Measurements from ENCODE around the gene GNAT1. TPM values are rescaled to one million over a fixed set of nuclear protein-coding genes. Genes with fewer than 3 reads are reported as not detected.

The GNAT1 gene
- total RNA-seq, 4 donors from 2014 or later = 1.3 TPM; not detected in 3

GRCh38 chr3:50213373-50213772 lies 22.0 kb downstream of the GNAT1 start:
- DNase-seq (ENCODE audit: low spot score) (no peak), ATAC-seq (ENCODE audit: low FRiP score) (no peak)
- TF ChIP-seq, protein P1, sequence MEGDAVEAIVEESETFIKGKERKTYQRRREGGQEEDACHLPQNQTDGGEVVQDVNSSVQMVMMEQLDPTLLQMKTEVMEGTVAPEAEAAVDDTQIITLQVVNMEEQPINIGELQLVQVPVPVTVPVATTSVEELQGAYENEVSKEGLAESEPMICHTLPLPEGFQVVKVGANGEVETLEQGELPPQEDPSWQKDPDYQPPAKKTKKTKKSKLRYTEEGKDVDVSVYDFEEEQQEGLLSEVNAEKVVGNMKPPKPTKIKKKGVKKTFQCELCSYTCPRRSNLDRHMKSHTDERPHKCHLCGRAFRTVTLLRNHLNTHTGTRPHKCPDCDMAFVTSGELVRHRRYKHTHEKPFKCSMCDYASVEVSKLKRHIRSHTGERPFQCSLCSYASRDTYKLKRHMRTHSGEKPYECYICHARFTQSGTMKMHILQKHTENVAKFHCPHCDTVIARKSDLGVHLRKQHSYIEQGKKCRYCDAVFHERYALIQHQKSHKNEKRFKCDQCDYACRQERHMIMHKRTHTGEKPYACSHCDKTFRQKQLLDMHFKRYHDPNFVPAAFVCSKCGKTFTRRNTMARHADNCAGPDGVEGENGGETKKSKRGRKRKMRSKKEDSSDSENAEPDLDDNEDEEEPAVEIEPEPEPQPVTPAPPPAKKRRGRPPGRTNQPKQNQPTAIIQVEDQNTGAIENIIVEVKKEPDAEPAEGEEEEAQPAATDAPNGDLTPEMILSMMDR (IDR thresholded peaks at IDR 0.05) = no peak

DNA sequence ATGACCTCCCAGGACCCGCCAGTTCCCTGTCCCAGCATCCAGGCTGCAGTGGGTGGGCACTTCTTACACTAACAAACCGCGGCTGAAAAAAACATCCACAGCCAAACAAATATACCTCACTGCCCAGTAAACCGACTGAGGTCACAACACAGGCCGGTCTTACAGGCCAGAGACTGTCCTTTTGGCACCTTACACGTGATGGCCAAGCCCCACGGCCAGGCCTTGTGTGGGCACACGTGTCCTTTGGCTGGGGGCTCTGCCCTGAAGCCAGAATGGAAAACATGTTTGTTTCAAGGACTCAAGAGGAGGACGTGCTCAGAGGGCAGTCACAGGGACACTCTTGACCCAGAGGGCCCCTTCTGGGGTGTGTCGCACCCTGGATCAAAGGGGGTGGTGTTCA lies 23.4 kb downstream of the GNAT1 start:
- TF ChIP-seq, protein P1 (IDR thresholded peaks at IDR 0.05) = no peak
- no peak for DNase-seq (ENCODE audit: low spot score)
- ATAC-seq (ENCODE audit: low FRiP score) = no peak

DNA sequence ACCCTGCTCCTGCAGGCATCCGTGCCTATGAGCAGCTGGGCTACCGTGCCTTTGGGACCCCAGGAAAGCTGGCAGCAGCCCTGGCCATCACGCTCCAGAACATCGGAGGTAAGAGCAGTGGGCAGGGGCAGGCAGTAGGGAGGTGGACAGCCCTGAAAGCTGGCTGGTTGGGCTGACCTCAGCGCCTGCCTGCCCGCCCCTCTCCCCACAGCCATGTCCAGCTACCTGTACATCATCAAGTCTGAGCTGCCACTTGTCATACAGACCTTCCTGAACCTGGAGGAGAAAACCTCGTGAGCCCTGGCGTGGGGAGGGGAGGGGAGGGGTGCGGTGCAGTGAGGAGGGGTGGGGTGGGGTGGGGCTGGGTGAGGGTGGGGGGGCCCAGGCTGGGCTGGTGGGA lies 24.1 kb downstream of the GNAT1 start:
- TF ChIP-seq, protein P1 (IDR thresholded peaks at IDR 0.05) = no peak
- no peak for ATAC-seq (ENCODE audit: low FRiP score)
- DNase-seq (ENCODE audit: low spot score) = no peak

- DNase-seq (ENCODE audit: low spot score) = no peak
- no peak for ATAC-seq (ENCODE audit: low FRiP score)
- TF ChIP-seq, protein P1 (IDR thresholded peaks at IDR 0.05) = no peak
These were observed 26.3 kb downstream of the GNAT1 start for GRCh38 chr3:50217681-50218080.

GRCh38 chr3:50218448-50218847 lies 27.0 kb downstream of the GNAT1 start:
- ATAC-seq (ENCODE audit: low FRiP score) (no peak), DNase-seq (ENCODE audit: low spot score) (no peak)
- TF ChIP-seq, protein P1 (IDR thresholded peaks at IDR 0.05) = no peak

DNA sequence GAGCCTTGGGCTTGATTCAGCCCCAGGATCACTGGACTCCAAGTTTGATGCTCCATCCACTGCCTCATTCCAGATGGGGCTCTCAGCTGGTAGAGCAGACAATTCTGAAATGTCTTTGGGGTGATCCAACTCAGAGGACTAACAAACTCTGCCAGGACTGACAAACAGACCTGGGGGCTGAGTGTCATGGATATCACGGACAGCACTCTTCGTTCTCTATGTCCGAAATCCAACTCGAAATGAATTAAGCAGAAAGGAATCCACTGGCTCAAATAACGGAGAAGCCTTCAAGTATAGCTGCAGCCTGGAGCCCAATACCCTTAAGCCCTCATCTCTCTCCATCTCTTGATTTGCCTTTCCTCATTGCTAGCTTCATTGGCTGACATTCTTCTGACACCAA lies 27.9 kb downstream of the GNAT1 start:
- TF ChIP-seq, protein P1 (IDR thresholded peaks at IDR 0.05) = no peak
- ATAC-seq (ENCODE audit: low FRiP score) = no peak
- no peak for DNase-seq (ENCODE audit: low spot score)

GRCh38 chr3:50220109-50220508 lies 28.7 kb downstream of the GNAT1 start:
- no peak for ATAC-seq (ENCODE audit: low FRiP score)
- DNase-seq (ENCODE audit: low spot score) = no peak
- TF ChIP-seq, protein P1 (IDR thresholded peaks at IDR 0.05) = no peak
